NCI-H1417 (cell line): ENCODE data around the gene DIPK1C.
A peak's percentile ranks its signal among the peaks of the same experiment; 100 is the strongest.

Experiments
- DNase-seq, 3 experiments: peaks; one replicate each; lab custom pipeline; 2025; lab: John Stamatoyannopoulos, UW

DIPK1C gene

GRCh38 chr18:74482697-74483096, 25.6 kb upstream of the DIPK1C start:
- no peak for DNase-seq

- DNase-seq = no peak
Measured at GRCh38 chr18:74480149-74480651, 23.1 kb upstream of the DIPK1C start.

GRCh38 chr18:74479486-74480148, 22.5 kb upstream of the DIPK1C start:
- DNase-seq = no peak

- no peak for DNase-seq
Measured at GRCh38 chr18:74478880-74479279, 21.8 kb upstream of the DIPK1C start.

- DNase-seq = no peak
Measured at GRCh38 chr18:74478316-74478715, 21.2 kb upstream of the DIPK1C start.

- no peak for DNase-seq
Measured at GRCh38 chr18:74477771-74478170, 20.7 kb upstream of the DIPK1C start.

- DNase-seq = peak in 1 of 3 experiments; percentile 23
Measured at GRCh38 chr18:74476140-74476539, 19.0 kb upstream of the DIPK1C start.

- DNase-seq = no peak
Measured at GRCh38 chr18:74473976-74474640, 17.0 kb upstream of the DIPK1C start.

GRCh38 chr18:74472312-74472711, 15.2 kb upstream of the DIPK1C start:
- DNase-seq = no peak

- no peak for DNase-seq
Measured at GRCh38 chr18:74468547-74469061, 11.5 kb upstream of the DIPK1C start.

GRCh38 chr18:74465775-74466174, 8.7 kb upstream of the DIPK1C start:
- DNase-seq = no peak

- DNase-seq = no peak
Measured at GRCh38 chr18:74463983-74464382, 6.9 kb upstream of the DIPK1C start.

GRCh38 chr18:74463254-74463653, 6.1 kb upstream of the DIPK1C start:
- no peak for DNase-seq

- no peak for DNase-seq
Measured at GRCh38 chr18:74460825-74461224, 3.7 kb upstream of the DIPK1C start.

- DNase-seq = no peak
Measured at GRCh38 chr18:74459889-74460288, 2.8 kb upstream of the DIPK1C start.

- no peak for DNase-seq
Measured at GRCh38 chr18:74457725-74458421, 765 bp upstream of the DIPK1C start.

GRCh38 chr18:74456349-74457042, 612 bp downstream of the DIPK1C start:
- peak in 2 of 3 experiments; percentile 62 to 72 for DNase-seq

GRCh38 chr18:74456017-74456348, 1.1 kb downstream of the DIPK1C start:
- peak in 1 of 3 experiments; percentile 59 for DNase-seq

GRCh38 chr18:74455386-74455785, 1.7 kb downstream of the DIPK1C start:
- no peak for DNase-seq

GRCh38 chr18:74454279-74454751, 2.8 kb downstream of the DIPK1C start:
- no peak for DNase-seq

GRCh38 chr18:74453642-74454198, 3.4 kb downstream of the DIPK1C start:
- DNase-seq = peak in 1 of 3 experiments; percentile 43
